Sigmoid colon (tissue), 7 donors: ENCODE results near the gene USHBP1. TPM values are rescaled to one million over a fixed set of nuclear protein-coding genes. Genes with fewer than 3 reads are reported as not detected.
A peak's percentile ranks its signal among the peaks of the same experiment; 100 is the strongest.

ENCODE experiments used
- DNase-seq: peaks from one replicate; pipeline ENCODE4 v3.0.0-alpha.2; 2019
- H3K27ac ChIP-seq, 4 donors: fragments of 200-600 bp; sonication (generic); one replicate each; pipeline ENCODE4 v1.5.1; 2016 to 2019; ENCODE audit warnings: mild to moderate bottlenecking in 1 of 4
- H3K27me3 ChIP-seq, 3 donors: fragments of 200-600 bp; sonication (generic); one replicate each; pipeline ENCODE4 v1.5.1; 2019; ENCODE audit warnings: mild to moderate bottlenecking in 1 of 3
- H3K36me3 ChIP-seq, 4 donors: fragments of 200-600 bp; sonication (generic); one replicate each; pipeline ENCODE4 v1.5.1; 2016 to 2019
- H3K4me1 ChIP-seq, 4 donors: fragments of 200-600 bp; sonication (generic); one replicate each; pipeline ENCODE4 v1.5.1; 2017 to 2019
- H3K4me3 ChIP-seq, 4 donors: fragments of 200-600 bp; sonication (generic); one replicate each; pipeline ENCODE4 v1.5.1; 2017 to 2019; ENCODE audit warnings: mild to moderate bottlenecking in 2 of 4, moderate library complexity in 1 of 4
- H3K9me3 ChIP-seq, 4 donors: fragments of 200-600 bp in 3 of 4; sonication (generic) in 3 of 4; one replicate each; pipeline versions ENCODE4 v1.5.1 to v1.6.1; 2013 to 2019
- EP300 ChIP-seq, 4 donors: sonication (generic); formaldehyde crosslinking; IDR thresholded peaks; one replicate each; pipeline ENCODE4 v1.6.1; 2017; ENCODE audit warnings: antibody characterized with exemption in 4 of 4
- POLR2A ChIP-seq, 2 donors: fragments of 450-650 bp; IDR thresholded peaks; one replicate each; pipeline ENCODE4 v1.6.1; 2016; ENCODE audit warnings: antibody characterized with exemption in 2 of 2, mild to moderate bottlenecking in 2 of 2, moderate library complexity in 2 of 2
- POLR2AphosphoS5 ChIP-seq, 4 donors: sonication (generic); formaldehyde crosslinking; IDR thresholded peaks; one replicate each; pipeline ENCODE4 v1.6.1; 2017; ENCODE audit warnings: antibody characterized with exemption in 4 of 4
- WGBS, 2 donors: extraction: QIAGEN DNeasy Blood & Tissue Kit; methylation state at CpG; one replicate each; pipeline ENCODE4 v1.1.7; 2013; 5-methylcytosine and 5-hydroxymethylcytosine counted together
- intact Hi-C: fragments of 100-400 bp; cut with DNase I; formaldehyde crosslinking; loops from one replicate; pipeline ENCODE4 v1.15.1; 2023
- polyA plus RNA-seq, 3 donors: library from polyadenylated mRNA; stranded (reverse); fragments of 200-250 nt; gene quantifications; one replicate each; pipeline ENCODE4 v1.2.3, GENCODE V29; 2013
- total RNA-seq, 4 donors: library from RNA; depleted of rRNA; stranded (reverse); fragments of >200 nt; gene quantifications; one replicate each; pipeline ENCODE4 v1.1.0, GENCODE V29; 2016
- TF ChIP-seq, protein P1 (sequence below), 4 experiments: fragments of 450-650 bp in 3 of 4; fragments of 200-600 bp in 1 of 4; IDR thresholded peaks; one replicate each; pipeline ENCODE4 v1.5.1; 2016 to 2019; ENCODE audit warnings: antibody characterized with exemption in 4 of 4, mild to moderate bottlenecking in 3 of 4, moderate library complexity in 2 of 4
- donor health status: healthy with polysubstance abuse.
- donor health status: Bipolar disorder and iron deficiency.
- donor health status: healthy.

USHBP1 gene
- total and polyA plus RNA-seq, 7 donors: 0.23 to 18.6 (median 2.1) TPM

DNA sequence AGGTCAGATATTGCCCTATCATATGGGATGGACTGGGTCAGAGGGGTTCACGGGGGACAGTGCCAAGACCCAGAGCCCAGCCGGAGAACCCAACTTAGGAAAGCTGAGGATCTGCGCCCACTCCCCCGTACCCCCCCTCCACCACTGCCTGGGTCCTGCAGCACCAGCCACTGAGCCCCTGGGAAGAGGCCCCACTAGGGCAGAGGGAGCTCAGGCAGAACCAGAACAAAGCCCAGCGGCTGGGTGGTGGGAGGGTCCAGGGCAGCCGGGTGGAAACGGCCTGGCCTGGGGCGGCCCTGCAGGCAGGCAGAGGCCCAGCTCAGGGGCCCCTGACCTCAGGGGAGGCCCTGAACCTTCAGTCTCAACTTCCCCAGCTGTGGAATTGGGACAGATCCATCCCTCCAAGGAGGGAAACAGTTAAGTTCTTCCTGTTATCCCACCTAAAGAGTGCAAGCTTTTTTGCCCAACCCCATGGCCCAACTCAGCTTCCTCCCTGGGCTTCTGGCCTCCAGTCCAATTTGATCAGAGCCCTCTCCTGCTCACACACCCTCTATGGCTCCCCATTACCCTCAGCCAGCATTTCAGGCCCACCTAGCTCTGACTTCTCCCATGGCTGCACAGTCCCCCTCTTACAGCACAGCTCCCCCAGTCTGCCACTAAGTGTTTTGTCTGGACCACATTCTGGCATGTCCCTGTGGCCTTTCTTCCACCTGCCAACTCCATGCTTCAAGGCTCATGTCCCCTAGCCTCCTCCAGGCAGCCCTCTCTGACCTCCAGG lies 21.9 kb downstream of the USHBP1 start:
- TF ChIP-seq POLR2AphosphoS5 (IDR thresholded peaks at IDR 0.05) (no peak), EP300 (IDR thresholded peaks at IDR 0.05) (no peak), POLR2A (IDR thresholded peaks at IDR 0.05) (no peak)
- TF ChIP-seq, protein P1, sequence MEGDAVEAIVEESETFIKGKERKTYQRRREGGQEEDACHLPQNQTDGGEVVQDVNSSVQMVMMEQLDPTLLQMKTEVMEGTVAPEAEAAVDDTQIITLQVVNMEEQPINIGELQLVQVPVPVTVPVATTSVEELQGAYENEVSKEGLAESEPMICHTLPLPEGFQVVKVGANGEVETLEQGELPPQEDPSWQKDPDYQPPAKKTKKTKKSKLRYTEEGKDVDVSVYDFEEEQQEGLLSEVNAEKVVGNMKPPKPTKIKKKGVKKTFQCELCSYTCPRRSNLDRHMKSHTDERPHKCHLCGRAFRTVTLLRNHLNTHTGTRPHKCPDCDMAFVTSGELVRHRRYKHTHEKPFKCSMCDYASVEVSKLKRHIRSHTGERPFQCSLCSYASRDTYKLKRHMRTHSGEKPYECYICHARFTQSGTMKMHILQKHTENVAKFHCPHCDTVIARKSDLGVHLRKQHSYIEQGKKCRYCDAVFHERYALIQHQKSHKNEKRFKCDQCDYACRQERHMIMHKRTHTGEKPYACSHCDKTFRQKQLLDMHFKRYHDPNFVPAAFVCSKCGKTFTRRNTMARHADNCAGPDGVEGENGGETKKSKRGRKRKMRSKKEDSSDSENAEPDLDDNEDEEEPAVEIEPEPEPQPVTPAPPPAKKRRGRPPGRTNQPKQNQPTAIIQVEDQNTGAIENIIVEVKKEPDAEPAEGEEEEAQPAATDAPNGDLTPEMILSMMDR (IDR thresholded peaks at IDR 0.05): no peak
- Histone ChIP-seq H3K9me3 (no peaks in the 10 kb centered on the region), H3K27ac (peak overlapping the region; percentile 84 to 85 (median 84)), H3K27me3 (no peaks in the 10 kb centered on the region), H3K36me3 (peaks cover 0 to 22% (median 9%) of the 10 kb centered on the region in 4 donors), H3K4me3 (peak overlapping the region in 1 of 4 donors; percentile 76), H3K4me1 (peaks cover 0 to 45% (median 34%) of the 10 kb centered on the region in 4 donors)
- intact Hi-C loops: no loop called here
- WGBS, 2 donors: 40 to 55% methylated on average over 8 of the region's 8 CpGs
- DNase-seq: no peak

- no peak for TF ChIP-seq EP300 (IDR thresholded peaks at IDR 0.05)
- TF ChIP-seq POLR2AphosphoS5 (IDR thresholded peaks at IDR 0.05): no peak
- no peak for TF ChIP-seq POLR2A (IDR thresholded peaks at IDR 0.05)
- TF ChIP-seq, protein P1 (IDR thresholded peaks at IDR 0.05): no peak
- intact Hi-C loops: no loop called here
- DNase-seq: no peak
- Histone ChIP-seq H3K4me1 (peaks cover 0 to 45% (median 32%) of the 10 kb centered on the region in 4 donors), H3K4me3 (no peak overlapping the region), H3K27ac (peak overlapping the region in 2 of 4 donors; percentile 31 to 85), H3K27me3 (no peaks in the 10 kb centered on the region), H3K9me3 (no peaks in the 10 kb centered on the region), H3K36me3 (peaks cover 0 to 22% (median 9%) of the 10 kb centered on the region in 4 donors)
- 93 to 96% methylated on average over 6 of the region's 6 CpGs for WGBS, 2 donors
These were observed 23.6 kb downstream of the USHBP1 start for GRCh38 chr19:17240826-17241399.

GRCh38 chr19:17240062-17240752 lies 24.3 kb downstream of the USHBP1 start:
- Histone ChIP-seq H3K36me3 (peaks cover 0 to 22% (median 9%) of the 10 kb centered on the region in 4 donors), H3K9me3 (no peaks in the 10 kb centered on the region), H3K27me3 (no peaks in the 10 kb centered on the region), H3K4me1 (peaks cover 0 to 52% (median 36%) of the 10 kb centered on the region in 4 donors), H3K4me3 (no peak overlapping the region), H3K27ac (peak overlapping the region in 1 of 4 donors; percentile 1)
- TF ChIP-seq POLR2A (IDR thresholded peaks at IDR 0.05) (no peak), POLR2AphosphoS5 (IDR thresholded peaks at IDR 0.05) (no peak), EP300 (IDR thresholded peaks at IDR 0.05) (no peak)
- TF ChIP-seq, protein P1 (IDR thresholded peaks at IDR 0.05): no peak
- 18 to 62% methylated on average over 24 of the region's 24 CpGs for WGBS, 2 donors
- intact Hi-C loops: no loop called here
- no peak for DNase-seq

- intact Hi-C loops: no loop called here
- no peak overlapping the region for H3K27ac ChIP-seq
- H3K4me1 ChIP-seq: peaks cover 0 to 41% (median 37%) of the 10 kb centered on the region in 4 donors
- H3K9me3 ChIP-seq: no peaks in the 10 kb centered on the region
- H3K27me3 ChIP-seq: no peaks in the 10 kb centered on the region
- WGBS, 2 donors: 88 to 92% methylated on average over 13 of the region's 13 CpGs
- no peak overlapping the region for H3K4me3 ChIP-seq
- peaks cover 0 to 23% (median 9%) of the 10 kb centered on the region in 4 donors for H3K36me3 ChIP-seq
- no peak for DNase-seq
- TF ChIP-seq, protein P1 (IDR thresholded peaks at IDR 0.05): no peak
- TF ChIP-seq EP300 (IDR thresholded peaks at IDR 0.05): no peak
- no peak for TF ChIP-seq POLR2A (IDR thresholded peaks at IDR 0.05)
- no peak for TF ChIP-seq POLR2AphosphoS5 (IDR thresholded peaks at IDR 0.05)
These were observed 26.5 kb downstream of the USHBP1 start for GRCh38 chr19:17237747-17238706.
